ENCODE measurements around the gene RDH14. TPM values are rescaled to one million over a fixed set of nuclear protein-coding genes. Genes with fewer than 3 reads are reported as not detected.

RDH14 gene
- total and polyA plus RNA-seq, 2 experiments from 2014 or later: 38.1 to 40.6 TPM

- Histone ChIP-seq H3K36me3 (ENCODE audit: insufficient read depth) (no peaks in the 10 kb centered on the region; the same call in 1 of the 2 replicates), H3K79me2 (replicated peaks; ENCODE audit: insufficient read depth) (peaks cover 48% of the 10 kb centered on the region), H3K4me1 (ENCODE audit: insufficient read depth) (peaks cover 21% of the 10 kb centered on the region), H3K4me2 (peak overlapping the region; percentile 94), H3F3A (replicated peaks; ENCODE audit: low read depth) (no peaks in the 10 kb centered on the region), H3K27ac (ENCODE audit: low read depth) (peak overlapping the region; percentile 87), H4K20me1 (replicated peaks; ENCODE audit: insufficient read depth) (0 out of 2 replicates have a peak, but pooled peaks cover 20% of the 10 kb centered on the region), H3K4me3 (peak overlapping the region; percentile 76), H3K27me3 (ENCODE audit: insufficient read depth) (no peaks in the 10 kb centered on the region), H2AFZ (peak overlapping the region; percentile 77), H3K9me2 (ENCODE audit: insufficient read depth) (no peaks in the 10 kb centered on the region; the same call in 1 of the 2 replicates)
- Mint-ChIP-seq H3K4me1 (peaks cover 23% of the 10 kb centered on the region), H3K36me3 (ENCODE audit: low read depth) (peaks cover 9% of the 10 kb centered on the region; the same call in 2 of the 3 replicates), H3K27me3 (ENCODE audit: insufficient read depth, low read depth, poor library complexity) (no peaks in the 10 kb centered on the region), H3K4me3 (peak overlapping the region; percentile 94), H3K27ac (peak overlapping the region; percentile 93), H3K9me3 (no peaks in the 10 kb centered on the region)
- no peak for DNase-seq (ENCODE audit: low spot score)
- no peak for ATAC-seq
- TF ChIP-seq NANOG (IDR thresholded peaks at IDR 0.05; ENCODE audit: borderline replicate concordance) (no peak), ZNF114 (CRISPR knock-in tag; IDR thresholded peaks at IDR 0.05) (no peak), ZNF331 (CRISPR knock-in tag; IDR thresholded peaks at IDR 0.05; ENCODE audit: low read depth) (no peak), CREB1 (CRISPR knock-in tag; IDR thresholded peaks at IDR 0.05; ENCODE audit: low read depth) (no peak), EZH2 (IDR thresholded peaks at IDR 0.05; ENCODE audit: low read depth, unreplicated experiment) (no peak), EZH2phosphoT487 (IDR thresholded peaks at IDR 0.05; ENCODE audit: unreplicated experiment) (no peak), POLR2AphosphoS5 (IDR thresholded peaks at IDR 0.05; ENCODE audit: low read depth) (no peak), ETS1 (IDR thresholded peaks at IDR 0.05) (no peak)
Measured at GRCh38 chr2:18559531-18560030, 872 bp downstream of the RDH14 start.

- Mint-ChIP-seq H3K27me3 (ENCODE audit: insufficient read depth, low read depth, poor library complexity) (no peaks in the 10 kb centered on the region), H3K9me3 (no peaks in the 10 kb centered on the region), H3K4me3 (peak overlapping the region; percentile 94), H3K27ac (peak overlapping the region; percentile 22), H3K4me1 (peaks cover 25% of the 10 kb centered on the region), H3K36me3 (ENCODE audit: low read depth) (peaks cover 12% of the 10 kb centered on the region; the same call in 2 of the 3 replicates)
- 0 out of 2 replicates have a peak, but pooled peaks cover 24% of the 10 kb centered on the region for H4K20me1 ChIP-seq (replicated peaks; ENCODE audit: insufficient read depth)
- peaks cover 49% of the 10 kb centered on the region for H3K79me2 ChIP-seq (replicated peaks; ENCODE audit: insufficient read depth)
- DNase-seq (ENCODE audit: low spot score): no peak
- ATAC-seq: no peak
- peak overlapping the region; percentile 94; the same call in 1 of the 2 replicates for H3K4me2 ChIP-seq
- H3K9me2 ChIP-seq (ENCODE audit: insufficient read depth): no peaks in the 10 kb centered on the region; the same call in 1 of the 2 replicates
- no peaks in the 10 kb centered on the region for H3K27me3 ChIP-seq (ENCODE audit: insufficient read depth)
- H3K36me3 ChIP-seq (ENCODE audit: insufficient read depth): no peaks in the 10 kb centered on the region; the same call in 1 of the 2 replicates
- H3K27ac ChIP-seq (ENCODE audit: low read depth): no peak overlapping the region
- no peaks in the 10 kb centered on the region for H3F3A ChIP-seq (replicated peaks; ENCODE audit: low read depth)
- peaks cover 21% of the 10 kb centered on the region for H3K4me1 ChIP-seq (ENCODE audit: insufficient read depth)
- peak overlapping the region; percentile 76 for H3K4me3 ChIP-seq
- H2AFZ ChIP-seq: no peak overlapping the region
- TF ChIP-seq EZH2phosphoT487 (IDR thresholded peaks at IDR 0.05; ENCODE audit: unreplicated experiment): no peak
- TF ChIP-seq CREB1 (CRISPR knock-in tag; IDR thresholded peaks at IDR 0.05; ENCODE audit: low read depth): no peak
- no peak for TF ChIP-seq CTCF (conservative IDR thresholded peaks at IDR 0.05; ENCODE audit: low read depth in 2 of 2)
- no peak for TF ChIP-seq STAT1 (IDR thresholded peaks at IDR 0.05; ENCODE audit: unreplicated experiment)
- no peak for TF ChIP-seq JUNB (IDR thresholded peaks at IDR 0.05; ENCODE audit: unreplicated experiment)
- TF ChIP-seq REST (IDR thresholded peaks at IDR 0.05; ENCODE audit: unreplicated experiment): no peak
Measured at GRCh38 chr2:18558458-18558857, 2.0 kb downstream of the RDH14 start.
